ENCODE measurements around the gene TRAF7. TPM values are rescaled to one million over a fixed set of nuclear protein-coding genes. Genes with fewer than 3 reads are reported as not detected.

The TRAF7 gene
- total and polyA plus RNA-seq, 2 of the 13 experiments (the other 11 are each of a cell fraction or from before 2014, with no cell fraction given): 47.9 to 65.6 TPM

DNA sequence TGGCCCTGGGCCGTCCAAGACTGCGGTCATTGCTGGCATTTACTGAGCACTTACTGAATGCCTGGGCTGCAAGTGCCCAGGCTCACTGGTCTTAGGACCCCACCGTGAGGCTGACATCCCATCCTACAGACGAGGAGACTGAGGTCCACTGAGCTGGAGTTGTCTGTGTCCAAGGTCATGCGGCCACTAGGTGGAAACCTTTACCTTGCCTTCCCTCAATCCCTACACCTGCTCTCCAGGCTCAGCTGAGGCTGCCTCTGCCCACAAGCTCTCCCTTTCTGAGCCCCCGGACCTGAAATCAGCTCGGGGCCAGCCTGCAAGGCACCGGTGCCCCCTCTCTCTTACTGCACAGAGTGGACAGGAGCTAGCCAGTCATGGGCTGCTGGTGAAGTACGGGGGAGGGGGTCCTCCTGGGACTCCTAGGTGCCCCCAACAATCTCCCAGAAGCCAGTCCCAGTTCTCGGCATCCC, 39.3 kb downstream of the TRAF7 start (continued):
- TF ChIP-seq, protein P1, sequence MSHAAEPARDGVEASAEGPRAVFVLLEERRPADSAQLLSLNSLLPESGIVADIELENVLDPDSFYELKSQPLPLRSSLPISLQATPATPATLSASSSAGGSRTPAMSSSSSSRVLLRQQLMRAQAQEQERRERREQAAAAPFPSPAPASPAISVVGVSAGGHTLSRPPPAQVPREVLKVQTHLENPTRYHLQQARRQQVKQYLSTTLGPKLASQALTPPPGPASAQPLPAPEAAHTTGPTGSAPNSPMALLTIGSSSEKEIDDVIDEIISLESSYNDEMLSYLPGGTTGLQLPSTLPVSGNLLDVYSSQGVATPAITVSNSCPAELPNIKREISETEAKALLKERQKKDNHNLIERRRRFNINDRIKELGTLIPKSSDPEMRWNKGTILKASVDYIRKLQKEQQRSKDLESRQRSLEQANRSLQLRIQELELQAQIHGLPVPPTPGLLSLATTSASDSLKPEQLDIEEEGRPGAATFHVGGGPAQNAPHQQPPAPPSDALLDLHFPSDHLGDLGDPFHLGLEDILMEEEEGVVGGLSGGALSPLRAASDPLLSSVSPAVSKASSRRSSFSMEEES (CRISPR knock-in tag; IDR thresholded peaks at IDR 0.05): no peak
- TF ChIP-seq TBX2 (CRISPR knock-in tag; IDR thresholded peaks at IDR 0.05; ENCODE audit: borderline replicate concordance) (peak; percentile 21; the same call in 1 of the 2 replicates), ZHX2 (IDR thresholded peaks at IDR 0.05; ENCODE audit: low read depth) (no peak), ZHX2 (CRISPR knock-in tag; IDR thresholded peaks at IDR 0.05; ENCODE audit: borderline replicate concordance) (no peak), DNMT1 (CRISPR knock-in tag; IDR thresholded peaks at IDR 0.05) (0 out of 2 replicates have a peak, but pooled peaks have one; percentile 50), ZBTB8A (CRISPR knock-in tag; IDR thresholded peaks at IDR 0.05; ENCODE audit: borderline replicate concordance, low read depth) (no peak), THYN1 (CRISPR knock-in tag; IDR thresholded peaks at IDR 0.05; ENCODE audit: borderline replicate concordance, low read depth) (no peak), HNF1B (CRISPR knock-in tag; IDR thresholded peaks at IDR 0.05) (peak; percentile 55; the same call in 1 of the 2 replicates), ZNF17 (CRISPR knock-in tag; IDR thresholded peaks at IDR 0.05) (no peak), SPEN (CRISPR knock-in tag; IDR thresholded peaks at IDR 0.05; ENCODE audit: low read depth) (peak; percentile 32; the same call in 1 of the 2 replicates), SP2 (CRISPR knock-in tag; IDR thresholded peaks at IDR 0.05) (no peak), MED8 (CRISPR knock-in tag; IDR thresholded peaks at IDR 0.05; ENCODE audit: insufficient replicate concordance) (no peak), THAP11 (CRISPR knock-in tag; IDR thresholded peaks at IDR 0.05) (no peak), IKZF1 (IDR thresholded peaks at IDR 0.05) (no peak), MAZ (IDR thresholded peaks at IDR 0.05; ENCODE audit: borderline replicate concordance, low read depth, low read length) (no peak), MAZ (CRISPR knock-in tag; IDR thresholded peaks at IDR 0.05; ENCODE audit: low read depth) (no peak), HNRNPLL (IDR thresholded peaks at IDR 0.05; ENCODE audit: low read depth, low read length, poor library complexity, severe bottlenecking) (no peak), ZNF501 (CRISPR knock-in tag; IDR thresholded peaks at IDR 0.05) (0 out of 2 replicates have a peak, but pooled peaks have one; percentile 32), RAD21 (CRISPR knock-in tag; IDR thresholded peaks at IDR 0.05) (peak; percentile 77), ZNF629 (CRISPR knock-in tag; conservative IDR thresholded peaks at IDR 0.05) (peak; percentile 100)
- TF ChIP-seq, protein P2, sequence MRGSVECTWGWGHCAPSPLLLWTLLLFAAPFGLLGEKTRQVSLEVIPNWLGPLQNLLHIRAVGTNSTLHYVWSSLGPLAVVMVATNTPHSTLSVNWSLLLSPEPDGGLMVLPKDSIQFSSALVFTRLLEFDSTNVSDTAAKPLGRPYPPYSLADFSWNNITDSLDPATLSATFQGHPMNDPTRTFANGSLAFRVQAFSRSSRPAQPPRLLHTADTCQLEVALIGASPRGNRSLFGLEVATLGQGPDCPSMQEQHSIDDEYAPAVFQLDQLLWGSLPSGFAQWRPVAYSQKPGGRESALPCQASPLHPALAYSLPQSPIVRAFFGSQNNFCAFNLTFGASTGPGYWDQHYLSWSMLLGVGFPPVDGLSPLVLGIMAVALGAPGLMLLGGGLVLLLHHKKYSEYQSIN (CRISPR knock-in tag; IDR thresholded peaks at IDR 0.05; ENCODE audit: borderline replicate concordance): no peak
